Choroid plexus epithelial cell (primary cell): Measurements from ENCODE around the gene OR12D3.
"Not testable (repeated sequence)": the region's sequence is repeated elsewhere in the genome, so short reads cannot be mapped to it uniquely, and the experiment has no call there.

Experiments used
- DNase-seq: peaks from one replicate; pipeline ENCODE4 v3.0.0-alpha.2; 2010; ENCODE audit warnings: low read depth
- H3K4me3 ChIP-seq: 2 replicates; pipeline ENCODE4 v1.5.1; 2011; ENCODE audit warnings: low read depth, mild to moderate bottlenecking, control low read depth, low read length, moderate library complexity
- TF ChIP-seq, protein P1 (sequence below): conservative IDR thresholded peaks from 2 replicates; pipeline ENCODE4 v1.5.1; 2011; ENCODE audit warnings: low read depth, mild to moderate bottlenecking, control low read depth, inconsistent platforms, low read length, moderate library complexity

Gene OR12D3

DNA sequence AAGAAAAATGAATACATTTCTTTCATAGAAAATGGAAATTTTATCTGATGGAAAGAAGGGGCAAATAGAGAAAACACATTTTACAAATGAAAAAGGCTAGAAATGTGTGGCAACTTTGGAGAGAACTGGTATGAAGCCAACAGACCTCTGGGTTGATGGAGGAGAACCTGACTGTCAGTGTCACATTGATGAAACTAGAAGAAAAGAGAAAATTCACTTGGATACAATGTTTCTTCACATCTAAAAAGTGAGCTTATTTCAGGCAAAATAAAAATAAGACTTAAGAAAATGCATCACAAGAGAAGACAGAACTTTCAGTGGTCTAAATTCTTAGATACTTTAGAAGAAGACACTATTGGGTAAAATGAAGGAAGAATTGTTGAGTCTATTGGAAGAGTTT, 20.2 kb upstream of the OR12D3 start, which contains the start of gene OR12D2:
Gene OR12D2, plus strand, starts transcription at position 301 of the 400 bp plus-strand sequence. CDS start 1,069 bp downstream, outside the sequence.
- TF ChIP-seq, protein P1, sequence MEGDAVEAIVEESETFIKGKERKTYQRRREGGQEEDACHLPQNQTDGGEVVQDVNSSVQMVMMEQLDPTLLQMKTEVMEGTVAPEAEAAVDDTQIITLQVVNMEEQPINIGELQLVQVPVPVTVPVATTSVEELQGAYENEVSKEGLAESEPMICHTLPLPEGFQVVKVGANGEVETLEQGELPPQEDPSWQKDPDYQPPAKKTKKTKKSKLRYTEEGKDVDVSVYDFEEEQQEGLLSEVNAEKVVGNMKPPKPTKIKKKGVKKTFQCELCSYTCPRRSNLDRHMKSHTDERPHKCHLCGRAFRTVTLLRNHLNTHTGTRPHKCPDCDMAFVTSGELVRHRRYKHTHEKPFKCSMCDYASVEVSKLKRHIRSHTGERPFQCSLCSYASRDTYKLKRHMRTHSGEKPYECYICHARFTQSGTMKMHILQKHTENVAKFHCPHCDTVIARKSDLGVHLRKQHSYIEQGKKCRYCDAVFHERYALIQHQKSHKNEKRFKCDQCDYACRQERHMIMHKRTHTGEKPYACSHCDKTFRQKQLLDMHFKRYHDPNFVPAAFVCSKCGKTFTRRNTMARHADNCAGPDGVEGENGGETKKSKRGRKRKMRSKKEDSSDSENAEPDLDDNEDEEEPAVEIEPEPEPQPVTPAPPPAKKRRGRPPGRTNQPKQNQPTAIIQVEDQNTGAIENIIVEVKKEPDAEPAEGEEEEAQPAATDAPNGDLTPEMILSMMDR = no peak
- no peak for DNase-seq
- H3K4me3 ChIP-seq = no peak within 1 kb of the TSS

DNA sequence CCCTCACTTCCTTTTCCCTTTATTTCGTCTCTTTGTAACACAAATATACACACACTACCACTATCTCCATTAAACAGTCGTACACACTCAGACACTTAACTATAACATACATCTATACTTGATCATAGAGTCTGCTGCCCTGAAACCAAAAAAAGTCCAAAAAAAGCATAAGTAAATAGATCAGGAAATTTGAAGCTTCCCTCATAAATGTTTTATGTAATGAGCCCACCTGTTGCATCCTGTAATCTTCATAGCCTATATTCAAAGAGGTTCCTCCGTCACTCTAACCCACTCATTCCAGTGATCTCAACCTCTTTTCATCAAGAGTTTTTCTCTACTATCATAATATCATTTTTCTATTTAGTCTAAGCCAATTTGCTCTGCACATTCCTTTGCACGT, 13.4 kb upstream of the OR12D3 start:
- DNase-seq = no peak
- TF ChIP-seq, protein P1 = no peak

DNA sequence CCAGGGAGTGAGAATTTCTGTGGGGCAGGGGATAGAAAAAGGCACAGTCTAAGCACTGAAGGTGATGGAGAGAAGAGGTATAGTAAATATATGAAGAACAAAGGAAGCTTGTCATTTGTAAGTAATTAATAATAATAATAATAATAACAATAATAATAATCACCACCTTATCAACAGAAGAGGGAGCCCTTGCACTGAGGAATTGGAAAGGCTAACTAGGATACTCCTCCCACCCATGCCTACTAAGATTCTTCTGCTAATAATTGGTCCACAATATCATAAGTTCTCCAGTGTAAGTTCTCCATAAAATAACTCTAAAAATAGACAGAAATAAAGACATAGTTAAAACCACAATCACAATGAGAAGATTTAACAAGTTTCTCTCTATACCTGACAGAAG, 912 bp upstream of the OR12D3 start:
- TF ChIP-seq, protein P1 = peak; percentile 20
- no peak overlapping the region for H3K4me3 ChIP-seq
- peak; percentile 23 for DNase-seq

More for the DNA sequence above, 13.4 kb upstream of the OR12D3 start:
- no peak overlapping the region for H3K4me3 ChIP-seq

DNA sequence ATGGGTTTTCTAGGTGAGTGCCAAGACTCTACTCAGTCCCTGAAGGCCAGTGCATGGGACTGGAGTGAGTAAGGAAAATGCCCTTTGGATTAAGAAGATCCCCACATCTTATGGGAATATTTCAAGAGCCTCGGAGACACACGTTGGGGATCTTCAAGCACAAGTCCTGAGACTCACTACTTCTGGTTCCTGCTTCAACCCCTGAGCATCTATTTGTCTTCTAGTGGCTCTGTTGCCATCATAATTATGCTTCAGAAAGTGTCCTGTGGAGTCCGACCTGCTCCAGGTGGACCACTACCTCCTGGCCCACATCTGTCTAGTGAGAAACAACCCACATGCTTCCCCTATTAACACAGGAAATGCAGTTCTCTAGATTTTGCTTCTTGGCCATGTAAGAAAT, 6.3 kb downstream of the OR12D3 start, which contains the start of gene OR5V1:
Gene OR5V1, minus strand, starts transcription at position 101 of the 400 bp plus-strand sequence. CDS start 12,670 bp downstream, outside the sequence.
- TF ChIP-seq, protein P1 = no peak
- DNase-seq = no peak

DNA sequence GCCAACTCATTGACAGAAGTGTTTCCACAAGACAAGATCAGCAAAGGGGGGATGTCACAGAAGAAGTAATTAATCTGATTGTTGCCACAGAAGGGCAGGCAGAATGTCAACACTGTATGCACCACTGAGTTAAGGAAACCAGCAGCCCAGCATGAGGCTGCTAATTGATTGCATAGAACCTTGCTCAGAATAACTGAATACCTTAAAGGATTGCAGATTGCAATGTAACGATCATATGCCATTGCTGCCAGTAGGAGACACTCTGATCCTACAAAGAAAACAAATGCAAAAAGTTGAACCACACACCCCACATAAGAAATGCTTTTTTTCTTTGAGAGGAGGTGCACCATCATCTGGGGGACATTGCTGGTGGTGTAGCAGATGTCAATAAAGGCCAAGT, 19.5 kb downstream of the OR12D3 start:
- TF ChIP-seq, protein P1 = no peak
- no peak overlapping the region for H3K4me3 ChIP-seq
- no peak for DNase-seq

More for the DNA sequence above, 6.3 kb downstream of the OR12D3 start, which contains the start of gene OR5V1:
- H3K4me3 ChIP-seq = no peak within 1 kb of the TSS

DNA sequence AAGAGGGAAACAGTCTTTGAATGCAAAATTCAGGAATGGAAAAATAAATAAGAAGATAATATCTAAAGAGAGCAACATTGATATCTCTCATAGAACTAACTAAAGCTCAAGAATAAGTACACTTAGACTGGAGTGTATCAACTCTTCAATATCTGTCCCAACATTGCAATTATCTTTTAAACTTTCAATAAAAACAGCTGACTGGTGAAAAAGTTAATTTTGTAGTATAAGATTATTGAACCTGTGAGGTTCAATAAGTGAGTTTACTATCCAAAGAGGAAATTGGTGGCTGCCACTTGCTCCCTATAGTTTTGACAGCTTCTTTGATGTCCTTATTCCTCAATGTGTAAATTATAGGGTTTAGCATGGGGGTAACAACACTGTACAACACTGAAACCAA, 20.1 kb downstream of the OR12D3 start:
- no peak for DNase-seq
- TF ChIP-seq, protein P1 = no peak

DNA sequence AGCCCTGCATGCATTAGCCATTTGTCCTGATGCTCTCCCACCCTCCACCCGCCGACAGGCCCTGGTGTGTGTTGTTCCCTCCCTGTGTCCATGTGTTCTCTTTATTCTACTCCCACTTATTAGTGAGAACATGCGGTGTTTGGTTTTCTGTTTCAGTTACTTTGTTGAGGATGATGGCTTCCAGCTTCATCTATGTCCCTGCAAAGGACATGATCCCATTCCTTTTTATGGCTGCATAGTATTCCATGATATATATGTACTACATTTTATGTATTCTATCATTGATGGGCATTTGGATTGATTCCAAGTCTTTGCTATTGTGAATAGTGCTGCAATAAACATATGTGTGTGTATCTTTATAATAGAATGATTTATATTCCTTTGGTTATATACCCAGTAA, 25.7 kb downstream of the OR12D3 start:
- H3K4me3 ChIP-seq = not testable (repeated sequence)

More for the DNA sequence above, 20.1 kb downstream of the OR12D3 start:
- no peak overlapping the region for H3K4me3 ChIP-seq

More for the DNA sequence above, 25.7 kb downstream of the OR12D3 start:
- DNase-seq = not testable (repeated sequence)
